ENCODE measurements around the gene C11orf58. TPM values are rescaled to one million over a fixed set of nuclear protein-coding genes. Genes with fewer than 3 reads are reported as not detected.

C11orf58 gene
- total and polyA plus RNA-seq, 2 experiments from 2014 or later = 170 to 185 TPM

DNA sequence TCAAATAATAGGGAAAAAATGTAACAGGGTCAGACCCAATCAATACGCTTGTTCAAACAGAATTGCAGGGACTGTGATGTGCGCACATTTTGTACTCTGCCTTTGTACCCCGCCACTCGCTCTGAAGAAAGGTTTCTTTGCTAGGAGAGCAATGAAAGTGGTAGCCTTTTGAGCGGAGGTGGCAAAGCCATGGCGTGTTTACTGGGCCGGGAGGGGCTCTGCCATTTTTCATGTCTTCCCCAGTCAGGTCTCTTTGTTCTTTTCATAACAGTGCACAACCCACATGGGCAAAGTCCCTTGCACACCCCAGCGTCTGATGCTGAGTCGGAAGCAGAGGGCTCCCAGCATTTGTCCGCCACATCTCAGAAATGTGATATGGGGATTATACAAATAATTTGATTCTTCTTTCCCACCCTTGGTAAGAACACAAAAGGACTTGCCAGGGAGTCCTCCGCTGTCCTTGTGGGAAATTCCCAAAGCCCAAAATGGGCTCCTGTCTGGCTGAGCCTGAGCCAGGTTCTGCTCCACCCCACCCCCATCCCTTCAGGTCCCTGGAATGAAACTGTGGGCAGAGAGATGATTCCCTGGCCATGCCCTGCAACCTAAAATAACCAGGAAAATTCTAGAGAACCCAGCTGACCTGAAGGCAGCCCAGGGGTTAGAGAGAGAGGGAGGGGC lies 36.6 kb downstream of the C11orf58 start:
- no peak for DNase-seq (ENCODE audit: low spot score)
- Histone ChIP-seq H3K9me2 (replicated peaks; ENCODE audit: insufficient read depth) (no peaks in the 10 kb centered on the region), H3K27ac (peak overlapping the region; percentile 3), H4K20me1 (ENCODE audit: insufficient read depth, poor library complexity, severe bottlenecking) (no peaks in the 10 kb centered on the region), H3K4me1 (ENCODE audit: insufficient read depth) (no peaks in the 10 kb centered on the region), H3K9me3 (ENCODE audit: low read depth) (no peaks in the 10 kb centered on the region), H3K79me2 (no peaks in the 10 kb centered on the region), H2AFZ (no peak overlapping the region), H3K36me3 (replicated peaks; ENCODE audit: insufficient read depth, low read depth) (no peaks in the 10 kb centered on the region), H3K4me2 (peak overlapping the region; percentile 11), H3K4me3 (no peak overlapping the region), H3K27me3 (no peaks in the 10 kb centered on the region)
- 83% methylated on average over 11 of the region's 11 CpGs for WGBS (ENCODE audit: low lambda C conversion rate, missing lambda C conversion rate)
- TF ChIP-seq EZH2phosphoT487 (IDR thresholded peaks at IDR 0.05; ENCODE audit: low read depth, severe bottlenecking, unreplicated experiment) (no peak), EZH2 (IDR thresholded peaks at IDR 0.05; ENCODE audit: borderline replicate concordance) (no peak)
- TF ChIP-seq, protein P1, sequence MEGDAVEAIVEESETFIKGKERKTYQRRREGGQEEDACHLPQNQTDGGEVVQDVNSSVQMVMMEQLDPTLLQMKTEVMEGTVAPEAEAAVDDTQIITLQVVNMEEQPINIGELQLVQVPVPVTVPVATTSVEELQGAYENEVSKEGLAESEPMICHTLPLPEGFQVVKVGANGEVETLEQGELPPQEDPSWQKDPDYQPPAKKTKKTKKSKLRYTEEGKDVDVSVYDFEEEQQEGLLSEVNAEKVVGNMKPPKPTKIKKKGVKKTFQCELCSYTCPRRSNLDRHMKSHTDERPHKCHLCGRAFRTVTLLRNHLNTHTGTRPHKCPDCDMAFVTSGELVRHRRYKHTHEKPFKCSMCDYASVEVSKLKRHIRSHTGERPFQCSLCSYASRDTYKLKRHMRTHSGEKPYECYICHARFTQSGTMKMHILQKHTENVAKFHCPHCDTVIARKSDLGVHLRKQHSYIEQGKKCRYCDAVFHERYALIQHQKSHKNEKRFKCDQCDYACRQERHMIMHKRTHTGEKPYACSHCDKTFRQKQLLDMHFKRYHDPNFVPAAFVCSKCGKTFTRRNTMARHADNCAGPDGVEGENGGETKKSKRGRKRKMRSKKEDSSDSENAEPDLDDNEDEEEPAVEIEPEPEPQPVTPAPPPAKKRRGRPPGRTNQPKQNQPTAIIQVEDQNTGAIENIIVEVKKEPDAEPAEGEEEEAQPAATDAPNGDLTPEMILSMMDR (IDR thresholded peaks at IDR 0.05; ENCODE audit: poor library complexity) = no peak

DNA sequence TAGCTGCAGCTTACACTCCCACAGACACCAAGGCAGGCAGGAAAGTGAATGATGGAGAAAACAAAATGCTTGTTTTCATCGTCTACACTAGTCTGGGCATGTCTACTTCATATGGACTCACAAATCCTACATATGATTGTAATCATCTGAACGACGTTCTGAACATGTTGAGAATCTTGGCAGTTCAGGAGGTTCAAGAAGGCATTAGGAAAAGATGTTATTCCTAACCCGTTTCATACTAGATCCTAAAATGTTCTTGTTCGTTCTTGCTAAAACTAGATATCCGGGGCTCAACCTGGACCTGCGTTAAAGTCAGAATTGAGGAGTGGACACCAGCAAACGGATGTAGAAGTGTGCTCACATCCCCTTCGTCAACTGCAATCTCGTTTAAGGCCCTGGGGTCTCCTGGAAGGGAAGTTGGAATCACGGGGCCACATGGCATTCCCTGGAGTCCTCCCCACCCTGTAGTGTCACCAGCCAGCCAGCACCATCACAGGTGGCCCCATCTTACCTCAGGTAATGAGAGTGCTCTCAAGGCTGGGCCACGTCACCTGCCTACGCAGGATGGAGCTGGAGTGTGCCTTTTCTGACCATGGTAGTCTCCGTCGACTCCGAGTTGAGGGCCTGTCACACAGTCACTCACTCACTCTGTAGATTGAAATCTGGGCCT lies 37.3 kb downstream of the C11orf58 start:
- H3K27ac ChIP-seq = peak overlapping the region; percentile 3
- no peaks in the 10 kb centered on the region for H3K4me1 ChIP-seq (ENCODE audit: insufficient read depth)
- no peak overlapping the region for H3K4me3 ChIP-seq
- H2AFZ ChIP-seq = no peak overlapping the region
- no peaks in the 10 kb centered on the region for H3K9me2 ChIP-seq (replicated peaks; ENCODE audit: insufficient read depth)
- 89% methylated on average over 16 of the region's 16 CpGs for WGBS (ENCODE audit: low lambda C conversion rate, missing lambda C conversion rate)
- no peaks in the 10 kb centered on the region for H3K36me3 ChIP-seq (replicated peaks; ENCODE audit: insufficient read depth, low read depth)
- DNase-seq (ENCODE audit: low spot score) = no peak
- H3K79me2 ChIP-seq = no peaks in the 10 kb centered on the region
- no peaks in the 10 kb centered on the region for H3K27me3 ChIP-seq
- TF ChIP-seq EZH2 (IDR thresholded peaks at IDR 0.05; ENCODE audit: borderline replicate concordance) (no peak), EZH2phosphoT487 (IDR thresholded peaks at IDR 0.05; ENCODE audit: low read depth, severe bottlenecking, unreplicated experiment) (no peak)
- TF ChIP-seq, protein P1 (IDR thresholded peaks at IDR 0.05; ENCODE audit: poor library complexity) = no peak
- no peaks in the 10 kb centered on the region for H4K20me1 ChIP-seq (ENCODE audit: insufficient read depth, poor library complexity, severe bottlenecking)
- H3K4me2 ChIP-seq = no peak overlapping the region
- H3K9me3 ChIP-seq (ENCODE audit: low read depth) = no peaks in the 10 kb centered on the region

DNA sequence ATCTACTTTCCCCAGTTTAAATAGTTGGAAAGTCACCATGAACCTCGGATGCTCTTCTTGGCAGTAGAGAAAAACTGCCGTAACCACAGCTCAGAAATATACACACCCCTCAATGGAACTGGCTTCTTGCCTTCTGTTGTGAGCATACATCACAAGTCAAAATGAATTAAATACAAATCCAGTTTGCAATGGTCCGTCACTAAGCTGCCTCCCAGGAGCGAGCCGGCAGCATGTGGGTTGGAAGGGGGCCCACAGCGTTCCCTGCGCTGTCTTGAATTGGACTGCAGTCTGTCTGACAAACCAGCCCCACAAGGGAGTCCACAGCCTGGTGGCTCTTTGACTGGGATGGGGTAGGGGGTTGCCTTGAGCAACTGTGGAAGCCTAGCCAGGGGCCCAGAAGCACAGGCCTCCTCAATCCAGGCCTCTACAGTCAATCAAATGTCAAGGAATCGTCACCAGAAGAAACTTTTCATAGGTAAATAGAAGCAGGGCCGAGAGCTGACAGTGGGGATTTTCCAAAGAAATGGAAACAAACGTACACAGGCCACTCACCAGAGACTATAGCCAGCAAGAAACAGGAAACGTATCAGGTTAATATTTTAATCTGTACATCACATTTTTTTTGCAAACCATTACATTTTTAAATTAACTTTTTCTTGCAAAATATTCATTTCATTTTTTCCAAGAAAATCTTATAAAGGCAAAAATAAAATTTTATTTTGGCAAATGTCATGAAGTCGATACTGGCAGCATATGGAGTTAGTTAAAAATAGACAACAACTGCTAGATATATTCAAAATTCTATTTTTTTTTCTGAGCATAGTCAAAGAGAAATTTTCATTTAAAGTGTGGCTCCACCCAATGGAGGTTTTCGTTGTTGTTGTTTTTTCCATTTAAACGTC lies 38.5 kb downstream of the C11orf58 start:
- WGBS (ENCODE audit: low lambda C conversion rate, missing lambda C conversion rate) = 87% methylated on average over 14 of the region's 14 CpGs
- H3K9me2 ChIP-seq (replicated peaks; ENCODE audit: insufficient read depth) = no peaks in the 10 kb centered on the region
- no peaks in the 10 kb centered on the region for H3K4me1 ChIP-seq (ENCODE audit: insufficient read depth)
- TF ChIP-seq EZH2 (IDR thresholded peaks at IDR 0.05; ENCODE audit: borderline replicate concordance) (no peak), EZH2phosphoT487 (IDR thresholded peaks at IDR 0.05; ENCODE audit: low read depth, severe bottlenecking, unreplicated experiment) (no peak)
- TF ChIP-seq, protein P1 (IDR thresholded peaks at IDR 0.05; ENCODE audit: poor library complexity) = no peak
- H3K9me3 ChIP-seq (ENCODE audit: low read depth) = no peaks in the 10 kb centered on the region
- no peak overlapping the region for H3K27ac ChIP-seq
- no peak overlapping the region for H2AFZ ChIP-seq
- no peaks in the 10 kb centered on the region for H3K27me3 ChIP-seq
- H3K4me3 ChIP-seq = no peak overlapping the region
- H3K36me3 ChIP-seq (replicated peaks; ENCODE audit: insufficient read depth, low read depth) = no peaks in the 10 kb centered on the region
- no peak for DNase-seq (ENCODE audit: low spot score)
- H4K20me1 ChIP-seq (ENCODE audit: insufficient read depth, poor library complexity, severe bottlenecking) = no peaks in the 10 kb centered on the region
- H3K79me2 ChIP-seq = no peaks in the 10 kb centered on the region
- H3K4me2 ChIP-seq = no peak overlapping the region

Data from hepatocyte (in vitro differentiated cells).